Ammon's horn (tissue), 1 donor: Measurements from ENCODE around the gene SMIM32.
A peak's percentile ranks its signal among the peaks of the same experiment; 100 is the strongest.

Source experiments
- DNase-seq: peaks from one replicate; pipeline ENCODE4 v3.0.0-alpha.2; 2016; ENCODE audit warnings: low spot score

Gene SMIM32

GRCh38 chr5:136186796-136187195, 6.2 kb downstream of the SMIM32 start:
- DNase-seq = no peak

GRCh38 chr5:136185974-136186665, 6.8 kb downstream of the SMIM32 start:
- no peak for DNase-seq

GRCh38 chr5:136182618-136183017, 10.3 kb downstream of the SMIM32 start:
- no peak for DNase-seq

- peak; percentile 72 for DNase-seq
These were observed 18.8 kb downstream of the SMIM32 start for GRCh38 chr5:136174021-136174659.

GRCh38 chr5:136169218-136169617, 23.7 kb downstream of the SMIM32 start:
- DNase-seq = no peak

GRCh38 chr5:136166909-136167308, 26.1 kb downstream of the SMIM32 start:
- DNase-seq = no peak

- no peak for DNase-seq
These were observed 28.7 kb downstream of the SMIM32 start for GRCh38 chr5:136164226-136164625.

- DNase-seq = peak; percentile 15
These were observed 31.0 kb downstream of the SMIM32 start for GRCh38 chr5:136162008-136162407.

- peak; percentile 37 for DNase-seq
These were observed 33.5 kb downstream of the SMIM32 start for GRCh38 chr5:136159457-136159856.

GRCh38 chr5:136157514-136157913, 35.4 kb downstream of the SMIM32 start:
- no peak for DNase-seq

- DNase-seq = no peak
These were observed 37.2 kb downstream of the SMIM32 start for GRCh38 chr5:136155761-136156160.

GRCh38 chr5:136155078-136155477, 37.9 kb downstream of the SMIM32 start:
- no peak for DNase-seq

- DNase-seq = no peak
These were observed 39.3 kb downstream of the SMIM32 start for GRCh38 chr5:136153581-136154236.

- no peak for DNase-seq
These were observed 43.1 kb downstream of the SMIM32 start for GRCh38 chr5:136149891-136150290.

- DNase-seq = no peak
These were observed 45.3 kb downstream of the SMIM32 start for GRCh38 chr5:136147632-136148031.

- no peak for DNase-seq
These were observed 46.8 kb downstream of the SMIM32 start for GRCh38 chr5:136146201-136146600.

- DNase-seq = no peak
These were observed 47.9 kb downstream of the SMIM32 start for GRCh38 chr5:136145030-136145429.

GRCh38 chr5:136143763-136144162, 49.2 kb downstream of the SMIM32 start:
- no peak for DNase-seq

- DNase-seq = no peak
These were observed 49.6 kb downstream of the SMIM32 start for GRCh38 chr5:136143312-136143711.

GRCh38 chr5:136141561-136141960, 51.4 kb downstream of the SMIM32 start:
- DNase-seq = no peak
